CD4-positive, CD25-positive, alpha-beta regulatory T cell (primary cell): Measurements from ENCODE around the gene KLHL8. TPM values are rescaled to one million over a fixed set of nuclear protein-coding genes. Genes with fewer than 3 reads are reported as not detected.

Source experiments
- ATAC-seq, 2 donors: fragments of 150-1000 bp; cut with Tn5 transposase; one replicate each; pipeline ENCODE4 v1.10.0; 2021; ENCODE audit warnings: low read depth in 2 of 2, moderate number of reproducible peaks in 2 of 2, moderate library complexity in 1 of 2
- DNase-seq, 3 donors: peaks; one replicate each; pipeline versions ENCODE4 v3.0.0 to v3.0.0-alpha.2; 2012 to 2022; ENCODE audit warnings: mixed read lengths in 1 of 3
- H3K27ac ChIP-seq: one replicate; pipeline ENCODE4 v1.7.0; 2013; ENCODE audit warnings: mild to moderate bottlenecking, low read length; ENCODE audit not compliant: insufficient read depth, poor library complexity, severe bottlenecking
- H3K27me3 ChIP-seq: one replicate; pipeline ENCODE4 v1.7.0; 2013; ENCODE audit warnings: low read length; ENCODE audit not compliant: control insufficient read depth, insufficient read depth
- H3K36me3 ChIP-seq: one replicate; pipeline ENCODE4 v1.7.0; 2013; ENCODE audit warnings: mild to moderate bottlenecking, low read length, moderate library complexity; ENCODE audit not compliant: control insufficient read depth, insufficient read depth
- H3K4me1 ChIP-seq: 2 replicates; pipeline ENCODE4 v1.7.0; 2013; ENCODE audit warnings: mild to moderate bottlenecking, low read length; ENCODE audit not compliant: insufficient read depth, control insufficient read depth, poor library complexity, severe bottlenecking
- H3K4me3 ChIP-seq: one replicate; pipeline ENCODE4 v1.7.0; 2013; ENCODE audit warnings: low read depth, mild to moderate bottlenecking, low read length, moderate library complexity
- H3K9me3 ChIP-seq, 2 experiments: 1 replicate in 1 of 2; 2 replicates in 1 of 2; pipeline ENCODE4 v1.7.0; 2013; ENCODE audit warnings: low read length in 2 of 2, mild to moderate bottlenecking in 1 of 2, moderate library complexity in 1 of 2; ENCODE audit not compliant: control insufficient read depth in 2 of 2
- H3K27ac Mint-ChIP-seq, 3 donors: one replicate each; pipeline ENCODE4 v1.8.0; 2020 to 2022; ENCODE audit warnings: mild to moderate bottlenecking in 3 of 3, mixed read lengths in 3 of 3, moderate library complexity in 2 of 3
- H3K27me3 Mint-ChIP-seq: one replicate; pipeline ENCODE4 v1.8.0; 2022; ENCODE audit warnings: mild to moderate bottlenecking, mixed read lengths
- H3K36me3 Mint-ChIP-seq: one replicate; pipeline ENCODE4 v1.8.0; 2020; ENCODE audit warnings: mixed read lengths
- H3K4me1 Mint-ChIP-seq, 4 donors: one replicate each; pipeline ENCODE4 v1.8.0; 2020 to 2022; ENCODE audit warnings: mixed read lengths in 4 of 4, mild to moderate bottlenecking in 1 of 4
- H3K4me3 Mint-ChIP-seq, 4 donors: one replicate each; pipeline ENCODE4 v1.8.0; 2020 to 2022; ENCODE audit warnings: mild to moderate bottlenecking in 4 of 4, mixed read lengths in 4 of 4, moderate library complexity in 3 of 4
- H3K9me3 Mint-ChIP-seq, 7 donors: one replicate each; pipeline ENCODE4 v1.8.0; 2020 to 2022; ENCODE audit warnings: mixed read lengths in 7 of 7, mild to moderate bottlenecking in 3 of 7, moderate library complexity in 2 of 7
- polyA plus RNA-seq, 4 donors: library from polyadenylated mRNA; unstranded; fragments of 300-500 nt; fragmentation: Illumina TruSeq; gene quantifications; one replicate each; pipeline ENCODE4 v1.2.3, GENCODE V29; 2021
- total RNA-seq: library from RNA; stranded (reverse); gene quantifications from one replicate; pipeline ENCODE4 v1.2.3, GENCODE V29; 2022

The KLHL8 gene
- total and polyA plus RNA-seq, 5 donors from 2014 or later = 5.7 to 11.1 (median 9.1) TPM

- Mint-ChIP-seq H3K27me3 (no peaks in the 10 kb centered on the region), H3K36me3 (peaks cover 42% of the 10 kb centered on the region), H3K9me3 (no peaks in the 10 kb centered on the region), H3K4me3 (no peak overlapping the region), H3K4me1 (peaks cover 7 to 20% (median 14%) of the 10 kb centered on the region in 4 donors), H3K27ac (peak overlapping the region in 1 of 3 donors; percentile 23)
- ATAC-seq (no peak), DNase-seq (no peak)
- Histone ChIP-seq H3K4me1 (no peaks in the 10 kb centered on the region), H3K4me3 (no peak overlapping the region), H3K36me3 (peaks cover 55% of the 10 kb centered on the region), H3K27me3 (no peaks in the 10 kb centered on the region), H3K9me3 (no peaks in the 10 kb centered on the region), H3K27ac (no peak overlapping the region)
Observed at GRCh38 chr4:87112063-87112462, 108.4 kb downstream of the KLHL8 start.

Other genes with a start within 250 kb of the KLHL8 start
- 0.52 TPM for gene HSD17B13, start 102.3 kb upstream of the KLHL8 start, total RNA-seq
- gene HSD17B13, start 102.3 kb upstream of the KLHL8 start, polyA plus RNA-seq = under 1 TPM in 1 of 4 donors, not detected in 3; 0.09 TPM
- 41.0 TPM for gene HSD17B11, start 170.6 kb upstream of the KLHL8 start, total RNA-seq
- 100 to 1,000 TPM in 3 of 4 donors, 10 to 100 TPM in 1; 93.7 to 139 (median 104) TPM for gene HSD17B11, start 170.6 kb upstream of the KLHL8 start, polyA plus RNA-seq
- gene NUDT9, start 202.0 kb upstream of the KLHL8 start, total RNA-seq = 12.5 TPM
- gene NUDT9, start 202.0 kb upstream of the KLHL8 start, polyA plus RNA-seq = 10 to 100 TPM; 16.8 to 23.1 (median 21.0) TPM